Activated naive CD4-positive, alpha-beta T cell treated with Interleukin-2 at 50 U/mL for 16 hours (primary cell): ENCODE results near the gene SFXN5.

ENCODE experiments used
- DNase-seq: peaks from one replicate; pipeline ENCODE4 v3.0.0-alpha.2; 2020

SFXN5 gene

GRCh38 chr2:72972352-72973136 is 99.0 kb downstream of the SFXN5 start:
- no peak for DNase-seq

- no peak for DNase-seq
Observed at GRCh38 chr2:72971036-72971435, 100.5 kb downstream of the SFXN5 start.

- no peak for DNase-seq
Observed at GRCh38 chr2:72969706-72970105, 101.8 kb downstream of the SFXN5 start.

GRCh38 chr2:72968286-72968685 is 103.2 kb downstream of the SFXN5 start:
- DNase-seq, result no peak

GRCh38 chr2:72965770-72966450 is 105.6 kb downstream of the SFXN5 start:
- no peak for DNase-seq

- DNase-seq, result no peak
Observed at GRCh38 chr2:72965016-72965415, 106.5 kb downstream of the SFXN5 start.

GRCh38 chr2:72964146-72964525 is 107.4 kb downstream of the SFXN5 start:
- DNase-seq, result no peak

- DNase-seq, result no peak
Observed at GRCh38 chr2:72963423-72964145, 107.9 kb downstream of the SFXN5 start.

GRCh38 chr2:72962911-72963310 is 108.6 kb downstream of the SFXN5 start:
- DNase-seq, result no peak

GRCh38 chr2:72961853-72962468 is 109.6 kb downstream of the SFXN5 start:
- DNase-seq, result no peak

- DNase-seq, result no peak
Observed at GRCh38 chr2:72961036-72961720, 110.3 kb downstream of the SFXN5 start.

- DNase-seq, result no peak
Observed at GRCh38 chr2:72959995-72960981, 111.2 kb downstream of the SFXN5 start.

- no peak for DNase-seq
Observed at GRCh38 chr2:72959554-72959953, 112.0 kb downstream of the SFXN5 start.

- DNase-seq, result no peak
Observed at GRCh38 chr2:72958542-72959385, 112.7 kb downstream of the SFXN5 start.

- no peak for DNase-seq
Observed at GRCh38 chr2:72956936-72957335, 114.6 kb downstream of the SFXN5 start.

- DNase-seq, result no peak
Observed at GRCh38 chr2:72956050-72956395, 115.5 kb downstream of the SFXN5 start.

- no peak for DNase-seq
Observed at GRCh38 chr2:72955228-72956049, 116.1 kb downstream of the SFXN5 start.

- DNase-seq, result no peak
Observed at GRCh38 chr2:72954376-72955227, 116.9 kb downstream of the SFXN5 start.

GRCh38 chr2:72953976-72954375 is 117.5 kb downstream of the SFXN5 start:
- peak; percentile 11 for DNase-seq
